SK-N-SH (cell line): ENCODE measurements around the gene DAB1. TPM values are rescaled to one million over a fixed set of nuclear protein-coding genes. Genes with fewer than 3 reads are reported as not detected.

Source experiments
- CTCF ChIA-PET: fragments of 300-600, 350-600 bp; formaldehyde crosslinking; extraction: SDS; loops from one replicate; lab custom pipeline; 2021; lab: Yijun Ruan, JAX
- POLR2A ChIA-PET: fragments of 350-600 bp; sonication (Branson Sonifier 250); formaldehyde crosslinking; extraction: SDS; loops from one replicate; lab custom pipeline; 2020; ENCODE audit warnings: antibody characterized with exemption, inconsistent platforms; lab: Yijun Ruan, JAX
- DNase-seq: peaks from one replicate; pipeline ENCODE4 v3.0.0; 2012
- H2AFZ ChIP-seq: fragments of 200-600 bp; sonication (generic); 2 replicates; pipeline ENCODE4 v1.8.1; 2016; ENCODE audit warnings: antibody characterized with exemption, mild to moderate bottlenecking, low read depth
- H3F3A ChIP-seq: fragments of 200-600 bp; sonication (generic); replicated peaks from 2 replicates; pipeline ENCODE3; 2016; ENCODE audit warnings: antibody characterized with exemption, mild to moderate bottlenecking; ENCODE audit not compliant: insufficient read depth
- H3K27ac ChIP-seq, 2 experiments: fragments of 200-500 bp in 1 of 2; fragments of 200-600 bp in 1 of 2; sonication (Bioruptor generic) in 1 of 2; sonication (generic), shearing (Covaris generic) in 1 of 2; 2 replicates each; pipeline versions ENCODE4 v1.5.1 to v1.6.1; 2014 to 2016; ENCODE audit warnings: low read depth in 2 of 2, inconsistent platforms in 1 of 2, low read length in 1 of 2, mild to moderate bottlenecking in 1 of 2, mixed read lengths in 1 of 2
- H3K27me3 ChIP-seq: fragments of 200-600 bp; sonication (generic), shearing (Covaris generic); 2 replicates; pipeline ENCODE4 v1.6.1; 2016; ENCODE audit warnings: mixed run types; ENCODE audit not compliant: insufficient read depth
- H3K36me3 ChIP-seq, 2 experiments: fragments of 200-500 bp in 1 of 2; fragments of 200-600 bp in 1 of 2; sonication (Bioruptor generic) in 1 of 2; sonication (generic) in 1 of 2; replicated peaks in 1 of 2; 2 replicates each; pipeline versions ENCODE3 to v1.5.1; 2014 to 2016; ENCODE audit warnings: low read length in 1 of 2, mild to moderate bottlenecking in 1 of 2; ENCODE audit not compliant: insufficient read depth in 2 of 2, control insufficient read depth in 1 of 2
- H3K4me1 ChIP-seq, 2 experiments: fragments of 200-500 bp in 1 of 2; fragments of 200-600 bp in 1 of 2; sonication (Bioruptor generic) in 1 of 2; sonication (generic), shearing (Covaris generic) in 1 of 2; 2 replicates each; pipeline versions ENCODE4 v1.5.1 to v1.6.1; 2014 to 2016; ENCODE audit warnings: low read depth in 1 of 2, low read length in 1 of 2, mixed run types in 1 of 2; ENCODE audit not compliant: insufficient read depth in 2 of 2, control insufficient read depth in 1 of 2
- H3K4me2 ChIP-seq: fragments of 200-600 bp; sonication (generic), shearing (Covaris generic); 2 replicates; pipeline ENCODE4 v1.6.1; 2017; ENCODE audit warnings: mixed run types
- H3K4me3 ChIP-seq, 2 experiments: fragments of 200-500 bp in 1 of 2; fragments of 200-600 bp in 1 of 2; sonication (Bioruptor generic) in 1 of 2; sonication (generic), shearing (Covaris generic) in 1 of 2; 2 replicates each; pipeline versions ENCODE4 v1.5.1 to v1.8.1; 2014 to 2016; ENCODE audit warnings: low read depth in 2 of 2, inconsistent platforms in 1 of 2, low read length in 1 of 2, mild to moderate bottlenecking in 1 of 2, mixed read lengths in 1 of 2, moderate library complexity in 1 of 2
- H3K79me2 ChIP-seq: fragments of 200-600 bp; sonication (generic); 2 replicates; pipeline ENCODE4 v1.8.1; 2017; ENCODE audit warnings: mild to moderate bottlenecking; ENCODE audit not compliant: insufficient read depth
- H3K9ac ChIP-seq: fragments of 200-600 bp; sonication (generic); 2 replicates; pipeline ENCODE4 v1.6.1; 2017; ENCODE audit warnings: mixed run types
- H3K9me2 ChIP-seq: fragments of 200-600 bp; sonication (generic); 2 replicates; pipeline ENCODE4 v1.6.1; 2017; ENCODE audit warnings: mixed run types
- H3K9me3 ChIP-seq: fragments of 200-600 bp; sonication (generic); 2 replicates; pipeline ENCODE4 v1.6.1; 2017; ENCODE audit warnings: mixed run types, mild to moderate bottlenecking, moderate library complexity
- H4K20me1 ChIP-seq: fragments of 200-600 bp; sonication (generic); 2 replicates; pipeline ENCODE4 v1.6.1; 2017; ENCODE audit warnings: mild to moderate bottlenecking, mixed run types; ENCODE audit not compliant: insufficient read depth
- EZH2phosphoT487 ChIP-seq: fragments of 200-600 bp; sonication (generic); IDR thresholded peaks from 2 replicates; pipeline ENCODE4 v1.6.1; 2017; ENCODE audit warnings: low read depth, mixed run types, mild to moderate bottlenecking, antibody characterized with exemption, moderate library complexity, borderline replicate concordance
- FOSL2 ChIP-seq: IDR thresholded peaks from 2 replicates; pipeline ENCODE4 v1.4.0; 2012; ENCODE audit warnings: low read depth, mild to moderate bottlenecking, moderate library complexity, borderline replicate concordance
- FOXM1 ChIP-seq: IDR thresholded peaks from 2 replicates; pipeline ENCODE4 v1.4.0; 2012; ENCODE audit warnings: low read depth, mild to moderate bottlenecking
- GABPA ChIP-seq: IDR thresholded peaks from 2 replicates; pipeline ENCODE4 v1.4.0; 2012; ENCODE audit warnings: low read depth, mild to moderate bottlenecking
- GATA2 ChIP-seq: sonication (generic); formaldehyde crosslinking; IDR thresholded peaks from 2 replicates; pipeline ENCODE4 v1.5.0; 2020; ENCODE audit warnings: mild to moderate bottlenecking, missing genetic modification reagents
- NFIC ChIP-seq: IDR thresholded peaks from 2 replicates; pipeline ENCODE4 v1.4.0; 2012; ENCODE audit warnings: borderline replicate concordance
- RAD21 ChIP-seq: IDR thresholded peaks from 2 replicates; pipeline ENCODE4 v1.6.1; 2012; ENCODE audit warnings: mild to moderate bottlenecking, low read length
- RCOR1 ChIP-seq: fragments of 150-350 bp; IDR thresholded peaks from 2 replicates; pipeline ENCODE4 v1.6.1; 2017; ENCODE audit warnings: antibody characterized with exemption, low read length
- RFX5 ChIP-seq: IDR thresholded peaks from 2 replicates; pipeline ENCODE4 v1.6.1; 2012; ENCODE audit warnings: mild to moderate bottlenecking, improper control_type of control experiment, low read length
- RXRA ChIP-seq: IDR thresholded peaks from 2 replicates; pipeline ENCODE4 v1.4.0; 2012; ENCODE audit warnings: low read depth, mild to moderate bottlenecking, borderline replicate concordance
- SMC3 ChIP-seq: IDR thresholded peaks from 2 replicates; pipeline ENCODE4 v1.6.1; 2012; ENCODE audit warnings: low read depth, low read length, improper control_type of control experiment
- TAF1 ChIP-seq: IDR thresholded peaks from 2 replicates; pipeline ENCODE4 v1.6.1; 2012; ENCODE audit warnings: low read depth, mild to moderate bottlenecking, low read length, moderate library complexity, borderline replicate concordance
- TCF12 ChIP-seq: IDR thresholded peaks from 2 replicates; pipeline ENCODE4 v1.4.0; 2012
- TEAD4 ChIP-seq: IDR thresholded peaks from 2 replicates; pipeline ENCODE4 v1.4.0; 2012; ENCODE audit warnings: mild to moderate bottlenecking, borderline replicate concordance; ENCODE audit not compliant: insufficient read depth
- YY1 ChIP-seq: IDR thresholded peaks from 2 replicates; pipeline ENCODE4 v1.4.0; 2012; ENCODE audit warnings: low read depth, mild to moderate bottlenecking
- WGBS: methylation state at CpG from one replicate; pipeline ENCODE4 v1.1.6; 2017; ENCODE audit warnings: low lambda C conversion rate; 5-methylcytosine and 5-hydroxymethylcytosine counted together
- polyA plus RNA-seq, 3 experiments: library from polyadenylated mRNA; depleted of rRNA; stranded (reverse); fragments of >200 nt; gene quantifications; 2 replicates each; pipeline ENCODE4 v1.2.3, GENCODE V29; 2012
- TF ChIP-seq, protein P1 (sequence below): fragments of 150-350 bp; IDR thresholded peaks from 2 replicates; pipeline ENCODE4 v1.6.1; 2016; ENCODE audit warnings: mild to moderate bottlenecking, low read depth, low read length
- TF ChIP-seq, protein P2 (sequence below): IDR thresholded peaks from 2 replicates; pipeline ENCODE4 v1.4.0; 2012; ENCODE audit warnings: low read depth, borderline replicate concordance
- TF ChIP-seq, protein P3 (sequence below): IDR thresholded peaks from 2 replicates; pipeline ENCODE4 v1.4.0; 2012; ENCODE audit warnings: low read depth
- TF ChIP-seq, protein P4 (sequence below): fragments of 150-350 bp; IDR thresholded peaks from 2 replicates; pipeline ENCODE4 v1.6.1; 2017; ENCODE audit warnings: antibody characterized with exemption, low read length, low read depth, borderline replicate concordance
- TF ChIP-seq, protein P5 (sequence below): IDR thresholded peaks from 2 replicates; pipeline ENCODE4; 2012

The DAB1 gene
- polyA plus RNA-seq, 1 of the 3 experiments (the other 2 are of a cell fraction): 2.9 TPM

DNA sequence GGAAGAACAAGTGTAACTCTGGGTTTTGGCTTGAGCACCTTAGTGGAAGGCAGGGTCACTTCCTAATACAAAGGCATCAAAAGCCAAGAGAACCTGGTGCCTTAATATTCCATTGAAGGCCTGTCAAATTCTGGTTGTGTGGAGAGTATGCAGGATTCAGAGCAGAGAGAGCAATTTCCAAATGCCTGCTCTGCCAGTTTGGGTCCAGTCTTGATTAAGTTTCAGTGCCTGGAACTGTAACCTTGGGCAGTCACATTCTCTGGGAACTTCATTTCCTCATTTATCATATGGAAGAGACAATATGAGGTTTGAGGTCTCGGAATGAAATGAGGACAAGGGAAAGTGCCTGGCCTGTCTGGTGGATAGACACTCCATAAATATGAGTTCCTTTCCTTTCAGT, 260.1 kb downstream of the DAB1 start (continued):
- TF ChIP-seq FOSL2 (no peak), TAF1 (no peak), GATA2 (CRISPR knock-in tag) (no peak)

DNA sequence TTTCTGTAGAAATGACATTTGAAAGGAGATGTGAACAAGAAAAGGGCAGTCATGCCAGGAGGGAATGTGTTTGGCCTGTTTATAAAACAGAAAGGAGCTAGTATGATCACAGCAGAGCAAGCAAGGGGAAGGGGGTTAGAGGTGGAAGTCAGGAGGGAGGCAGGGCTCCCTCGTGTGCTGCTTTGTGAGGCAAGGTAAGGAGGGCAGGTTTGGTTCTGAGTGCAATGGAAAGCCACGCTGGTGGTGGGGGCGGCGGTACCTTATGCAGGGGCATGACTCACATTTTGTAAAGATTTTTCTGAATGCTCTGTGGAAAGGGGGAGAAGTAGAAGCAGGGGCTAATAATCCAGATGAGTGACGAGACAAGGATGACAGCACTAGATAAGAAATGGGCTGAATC, 260.5 kb downstream of the DAB1 start:
- H3K4me1 ChIP-seq: peaks cover 0 to 8% of the 10 kb centered on the region in 2 experiments; a peak in 2 of 4 replicates
- no peak for DNase-seq
- H3K9ac ChIP-seq: no peak overlapping the region
- H3K9me3 ChIP-seq: no peaks in the 10 kb centered on the region
- H3K27ac ChIP-seq: no peak overlapping the region
- H3K4me3 ChIP-seq: no peak overlapping the region
- TF ChIP-seq EZH2phosphoT487 (no peak), RFX5 (no peak), RAD21 (no peak), GATA2 (CRISPR knock-in tag) (no peak), TEAD4 (no peak), FOXM1 (no peak), GABPA (no peak), SMC3 (no peak), NFIC (no peak), RXRA (no peak), TCF12 (no peak), RCOR1 (no peak), YY1 (no peak)
- TF ChIP-seq, protein P1, sequence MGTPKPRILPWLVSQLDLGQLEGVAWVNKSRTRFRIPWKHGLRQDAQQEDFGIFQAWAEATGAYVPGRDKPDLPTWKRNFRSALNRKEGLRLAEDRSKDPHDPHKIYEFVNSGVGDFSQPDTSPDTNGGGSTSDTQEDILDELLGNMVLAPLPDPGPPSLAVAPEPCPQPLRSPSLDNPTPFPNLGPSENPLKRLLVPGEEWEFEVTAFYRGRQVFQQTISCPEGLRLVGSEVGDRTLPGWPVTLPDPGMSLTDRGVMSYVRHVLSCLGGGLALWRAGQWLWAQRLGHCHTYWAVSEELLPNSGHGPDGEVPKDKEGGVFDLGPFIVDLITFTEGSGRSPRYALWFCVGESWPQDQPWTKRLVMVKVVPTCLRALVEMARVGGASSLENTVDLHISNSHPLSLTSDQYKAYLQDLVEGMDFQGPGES: no peak
- TF ChIP-seq, protein P2, sequence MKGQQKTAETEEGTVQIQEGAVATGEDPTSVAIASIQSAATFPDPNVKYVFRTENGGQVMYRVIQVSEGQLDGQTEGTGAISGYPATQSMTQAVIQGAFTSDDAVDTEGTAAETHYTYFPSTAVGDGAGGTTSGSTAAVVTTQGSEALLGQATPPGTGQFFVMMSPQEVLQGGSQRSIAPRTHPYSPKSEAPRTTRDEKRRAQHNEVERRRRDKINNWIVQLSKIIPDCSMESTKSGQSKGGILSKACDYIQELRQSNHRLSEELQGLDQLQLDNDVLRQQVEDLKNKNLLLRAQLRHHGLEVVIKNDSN: no peak
- TF ChIP-seq, protein P3, sequence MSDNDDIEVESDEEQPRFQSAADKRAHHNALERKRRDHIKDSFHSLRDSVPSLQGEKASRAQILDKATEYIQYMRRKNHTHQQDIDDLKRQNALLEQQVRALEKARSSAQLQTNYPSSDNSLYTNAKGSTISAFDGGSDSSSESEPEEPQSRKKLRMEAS: no peak
- TF ChIP-seq, protein P4, sequence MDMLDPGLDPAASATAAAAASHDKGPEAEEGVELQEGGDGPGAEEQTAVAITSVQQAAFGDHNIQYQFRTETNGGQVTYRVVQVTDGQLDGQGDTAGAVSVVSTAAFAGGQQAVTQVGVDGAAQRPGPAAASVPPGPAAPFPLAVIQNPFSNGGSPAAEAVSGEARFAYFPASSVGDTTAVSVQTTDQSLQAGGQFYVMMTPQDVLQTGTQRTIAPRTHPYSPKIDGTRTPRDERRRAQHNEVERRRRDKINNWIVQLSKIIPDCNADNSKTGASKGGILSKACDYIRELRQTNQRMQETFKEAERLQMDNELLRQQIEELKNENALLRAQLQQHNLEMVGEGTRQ: no peak
- TF ChIP-seq, protein P5, sequence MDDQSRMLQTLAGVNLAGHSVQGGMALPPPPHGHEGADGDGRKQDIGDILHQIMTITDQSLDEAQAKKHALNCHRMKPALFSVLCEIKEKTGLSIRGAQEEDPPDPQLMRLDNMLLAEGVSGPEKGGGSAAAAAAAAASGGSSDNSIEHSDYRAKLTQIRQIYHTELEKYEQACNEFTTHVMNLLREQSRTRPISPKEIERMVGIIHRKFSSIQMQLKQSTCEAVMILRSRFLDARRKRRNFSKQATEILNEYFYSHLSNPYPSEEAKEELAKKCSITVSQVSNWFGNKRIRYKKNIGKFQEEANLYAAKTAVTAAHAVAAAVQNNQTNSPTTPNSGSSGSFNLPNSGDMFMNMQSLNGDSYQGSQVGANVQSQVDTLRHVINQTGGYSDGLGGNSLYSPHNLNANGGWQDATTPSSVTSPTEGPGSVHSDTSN: no peak
- no peak overlapping the region for H3K4me2 ChIP-seq
- H3K79me2 ChIP-seq: no peaks in the 10 kb centered on the region
- CTCF ChIA-PET: no interaction called here
- no peak overlapping the region for H2AFZ ChIP-seq
- 58% methylated on average over 5 of the region's 5 CpGs for WGBS
- H3K9me2 ChIP-seq: no peaks in the 10 kb centered on the region
- no peaks in the 10 kb centered on the region for H3F3A ChIP-seq
- H3K36me3 ChIP-seq: no peaks in the 10 kb centered on the region
- H3K27me3 ChIP-seq: no peaks in the 10 kb centered on the region
- POLR2A ChIA-PET: no interaction called here
- H4K20me1 ChIP-seq: no peaks in the 10 kb centered on the region
